HUDEP-2 (cell line): Measurements from ENCODE around the gene PTCD2.
"Not testable (repeated sequence)": the region's sequence is repeated elsewhere in the genome, so short reads cannot be mapped to it uniquely, and the experiment has no call there.

Experiments
- DNase-seq, 76 experiments: peaks; one replicate each; lab custom pipeline; 2025; ENCODE audit not compliant: unreplicated experiment in 76 of 76; lab: John Stamatoyannopoulos, UW

The PTCD2 gene

DNA sequence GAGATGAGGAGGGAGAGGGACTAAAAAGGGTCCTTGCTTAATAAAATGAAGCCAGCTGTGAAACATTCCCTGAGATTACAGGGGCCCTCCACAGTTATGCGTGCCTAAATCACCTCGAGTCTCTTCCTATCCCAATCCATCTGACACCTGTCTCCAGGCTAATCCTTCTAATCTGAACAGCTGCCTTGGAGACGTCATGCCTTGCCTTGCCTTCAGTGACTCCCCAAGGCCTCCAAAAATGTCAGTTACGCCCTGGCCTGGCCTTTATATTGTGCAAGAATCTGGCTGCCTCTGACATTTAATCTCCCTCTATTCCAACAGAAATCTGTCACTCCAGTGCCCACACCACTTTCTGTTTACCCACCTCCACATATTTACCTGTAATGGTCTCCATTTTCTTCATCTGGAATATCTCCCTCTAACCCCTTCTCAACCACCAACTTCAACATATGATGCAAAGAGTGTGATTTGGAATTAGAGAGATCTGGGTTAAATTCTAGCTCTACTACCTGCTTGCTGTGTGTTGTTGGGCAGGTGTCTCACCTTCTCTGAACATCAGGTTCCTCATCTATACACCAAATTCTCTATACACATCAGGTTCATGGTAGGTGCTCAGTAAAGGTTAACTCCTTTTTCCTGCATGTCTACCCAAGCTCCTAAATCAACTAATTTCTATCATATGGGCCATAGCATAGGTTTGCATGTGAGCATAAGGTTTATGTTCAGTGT lies 57.9 kb downstream of the PTCD2 start:
- DNase-seq, result no peak

DNA sequence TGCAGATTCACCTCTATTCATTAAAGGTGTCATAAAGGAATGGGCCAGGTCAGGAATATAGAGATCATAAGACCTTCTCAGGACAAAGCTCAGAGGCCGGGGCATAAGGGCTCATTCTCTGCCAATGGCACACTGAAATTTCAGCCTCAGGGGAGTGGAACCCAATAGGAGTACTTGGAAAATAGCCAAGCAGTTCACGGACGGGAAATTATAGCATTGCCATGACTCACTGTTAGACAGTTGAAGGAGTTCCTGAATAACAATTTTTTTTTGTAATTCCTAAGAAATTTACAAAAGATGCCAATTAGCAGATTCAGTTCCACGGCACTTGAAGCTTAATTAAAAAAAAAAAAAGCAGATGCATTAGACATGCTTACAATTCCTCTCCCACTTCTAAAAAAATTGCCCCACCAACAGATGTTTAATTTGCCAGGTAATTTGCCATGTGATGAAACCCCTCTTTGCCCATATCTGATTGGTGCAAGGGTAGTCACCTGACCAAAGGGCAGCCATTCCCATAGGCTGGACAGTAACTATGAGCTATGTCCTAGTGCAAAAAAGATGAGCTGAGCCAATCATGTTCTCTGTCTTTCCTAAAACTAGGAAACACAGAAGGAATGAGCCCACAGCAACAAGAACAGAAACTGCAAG lies 58.6 kb downstream of the PTCD2 start:
- no peak for DNase-seq

DNA sequence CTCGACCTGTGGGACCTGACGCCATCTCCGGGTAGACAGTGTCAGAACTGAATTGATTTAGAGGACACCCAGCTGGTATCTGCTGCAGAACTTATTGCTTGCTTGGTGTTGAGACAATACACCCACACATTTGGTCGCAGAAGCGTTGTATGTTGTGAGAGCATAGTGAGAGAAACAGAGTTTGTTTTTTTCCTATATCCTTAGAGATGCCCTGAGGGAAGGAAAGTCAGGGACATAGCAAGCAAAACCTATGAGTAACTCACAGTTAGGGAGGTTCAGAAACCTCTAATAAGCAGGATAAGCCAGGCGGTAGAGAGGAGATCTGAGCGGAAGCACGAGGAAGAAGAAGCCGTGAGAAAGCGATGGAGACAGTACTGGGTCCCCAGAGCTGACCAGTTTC lies 59.8 kb downstream of the PTCD2 start:
- DNase-seq, result no peak

DNA sequence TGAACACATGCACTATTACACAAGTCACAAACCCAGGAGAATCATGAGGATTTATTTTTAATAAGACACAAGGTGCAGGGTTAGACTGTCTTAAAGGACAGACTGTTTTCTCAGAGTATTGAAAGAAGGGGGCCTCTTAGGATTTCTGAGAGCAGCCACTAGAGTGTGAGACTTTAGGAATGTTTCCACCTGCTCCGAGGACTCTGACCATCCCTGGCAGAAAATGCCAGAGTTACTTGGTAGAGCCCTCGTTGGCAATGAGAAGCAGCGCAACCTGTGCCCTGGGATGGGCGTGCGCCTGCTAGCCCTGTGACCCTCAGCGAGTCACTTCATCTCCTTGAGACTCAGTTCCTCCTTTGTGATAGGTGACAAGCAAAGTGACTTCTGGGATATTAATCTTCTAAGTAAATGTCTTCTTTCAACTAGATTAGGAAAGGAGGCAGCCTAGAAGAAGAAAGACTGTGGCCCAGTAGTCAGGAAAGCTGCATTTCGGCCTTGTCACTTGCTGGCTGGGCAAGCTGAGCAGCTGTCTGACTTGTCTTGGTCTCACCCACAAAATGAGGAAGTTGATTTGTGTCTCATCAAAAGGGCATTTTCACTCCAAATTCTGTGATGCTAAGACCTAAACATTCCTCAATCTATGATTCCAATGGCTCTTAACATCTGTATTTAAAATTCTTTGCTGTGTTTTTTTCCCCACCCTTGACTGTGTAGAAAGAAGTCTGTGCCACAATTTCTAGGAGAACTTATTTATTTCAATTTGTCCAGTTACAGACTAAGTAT lies 60.5 kb downstream of the PTCD2 start:
- no peak for DNase-seq

DNA sequence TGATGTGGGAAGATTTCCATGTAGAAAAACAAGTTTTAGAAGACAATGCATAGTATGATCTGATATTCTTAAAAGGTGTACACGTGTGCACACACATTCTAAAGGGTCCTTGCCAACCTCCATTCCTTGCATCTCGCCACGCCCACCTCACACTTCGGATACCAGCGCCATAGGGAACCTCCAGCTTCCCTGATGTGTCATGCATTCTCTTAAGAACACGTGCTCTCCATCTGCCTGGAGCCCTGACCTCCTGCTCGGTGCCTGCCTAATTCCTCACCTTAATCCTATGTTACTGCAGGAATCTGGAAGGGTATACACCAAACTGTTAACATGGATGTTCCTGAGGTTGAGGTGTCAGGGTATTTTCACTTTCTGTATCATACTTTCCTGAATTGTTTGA lies 63.1 kb downstream of the PTCD2 start:
- DNase-seq, result no peak

DNA sequence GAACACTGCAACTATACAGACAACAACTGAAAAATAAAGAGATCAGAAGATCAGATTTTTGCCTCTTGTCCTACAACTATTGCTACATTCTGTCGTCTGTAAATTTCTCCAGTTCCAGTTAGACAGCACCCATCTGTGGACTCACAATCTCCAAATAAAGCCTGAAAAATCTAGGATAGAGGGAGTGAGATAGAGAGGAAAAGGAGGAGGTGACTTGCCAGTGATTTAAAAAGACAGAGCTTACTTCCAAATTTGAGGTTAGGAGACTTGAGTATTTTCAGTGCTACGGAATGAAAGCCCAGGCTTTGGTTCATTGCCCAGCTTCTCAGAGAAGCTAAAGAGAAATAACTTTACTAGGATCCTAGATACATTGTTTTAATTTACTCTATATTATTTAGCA lies 63.6 kb downstream of the PTCD2 start:
- no peak for DNase-seq

DNA sequence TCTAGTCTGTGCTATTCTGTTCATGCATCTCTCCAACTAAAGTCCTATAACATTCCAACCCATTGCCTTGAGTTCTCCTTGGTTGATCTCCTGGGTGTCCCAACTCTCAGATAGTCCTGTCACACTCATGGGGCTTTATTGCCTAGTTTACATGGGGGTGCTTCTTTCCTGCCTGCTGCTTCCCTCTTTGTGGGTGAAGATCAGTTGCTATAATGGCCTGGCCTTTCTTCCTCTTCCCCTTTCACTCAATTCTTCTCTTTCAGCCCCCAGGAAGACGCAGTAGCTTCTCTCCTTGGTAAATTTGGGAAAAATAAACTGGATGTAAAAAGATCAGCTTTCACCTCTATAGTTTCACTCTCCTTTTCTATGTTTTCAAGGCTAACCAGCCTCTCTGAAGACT lies 66.5 kb downstream of the PTCD2 start:
- no peak for DNase-seq

DNA sequence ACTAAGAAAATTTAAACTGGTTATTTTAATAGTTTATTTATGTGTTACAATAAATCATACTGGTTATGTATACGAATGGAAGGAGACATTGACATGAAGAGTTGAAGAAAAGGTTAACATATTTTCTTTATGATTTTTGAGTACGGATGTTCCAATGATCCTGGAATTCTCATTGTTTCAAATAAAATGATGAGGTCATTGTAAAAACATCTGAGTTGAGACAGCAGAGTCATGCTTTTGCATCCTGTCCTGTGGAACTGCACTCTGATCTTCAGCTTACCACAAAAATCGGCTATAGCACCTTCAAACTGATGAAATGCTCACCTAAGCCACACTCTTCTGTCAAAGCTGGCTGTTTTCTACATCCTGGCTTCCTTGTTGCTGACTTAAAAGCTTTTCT lies 67.8 kb downstream of the PTCD2 start:
- DNase-seq, result no peak

DNA sequence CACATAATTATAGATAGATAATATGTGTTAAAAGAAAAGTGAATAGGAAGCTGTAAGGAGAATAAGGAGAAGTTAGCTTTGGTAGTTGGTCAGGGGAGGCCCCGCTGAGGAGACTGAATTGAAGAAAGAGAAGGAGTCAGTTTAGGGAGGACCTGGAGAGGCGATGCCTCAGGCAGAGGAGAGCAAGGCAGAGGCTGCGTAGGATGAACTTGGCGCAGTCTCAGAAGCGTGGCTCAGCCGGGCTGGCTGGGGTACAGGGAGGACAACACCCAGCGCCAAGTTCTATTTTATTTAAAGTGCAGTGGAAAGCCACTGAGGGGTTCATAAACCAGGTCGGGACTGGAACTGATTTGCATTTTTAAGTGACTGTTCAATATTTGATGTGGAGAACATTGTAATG lies 68.5 kb downstream of the PTCD2 start:
- no peak for DNase-seq

DNA sequence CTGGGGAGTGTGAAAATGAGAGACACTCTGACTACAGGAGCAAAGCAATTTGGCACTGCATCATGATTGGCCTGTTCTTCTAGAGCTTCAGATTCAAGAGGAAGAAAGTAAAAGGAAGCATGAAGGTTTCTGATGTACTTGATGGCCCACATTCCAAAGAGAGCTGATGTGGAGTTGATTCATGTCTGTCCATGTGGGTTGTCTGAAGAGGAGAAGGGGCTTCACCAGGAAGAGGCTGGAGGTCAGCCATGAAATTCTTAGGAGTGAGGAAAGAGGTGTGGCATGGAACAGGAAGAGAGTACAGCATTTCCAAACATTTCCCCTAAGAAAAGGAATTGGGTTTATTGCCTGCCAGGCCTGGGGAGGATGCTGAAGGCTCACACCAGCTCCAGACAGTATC lies 70.7 kb downstream of the PTCD2 start:
- no peak for DNase-seq

DNA sequence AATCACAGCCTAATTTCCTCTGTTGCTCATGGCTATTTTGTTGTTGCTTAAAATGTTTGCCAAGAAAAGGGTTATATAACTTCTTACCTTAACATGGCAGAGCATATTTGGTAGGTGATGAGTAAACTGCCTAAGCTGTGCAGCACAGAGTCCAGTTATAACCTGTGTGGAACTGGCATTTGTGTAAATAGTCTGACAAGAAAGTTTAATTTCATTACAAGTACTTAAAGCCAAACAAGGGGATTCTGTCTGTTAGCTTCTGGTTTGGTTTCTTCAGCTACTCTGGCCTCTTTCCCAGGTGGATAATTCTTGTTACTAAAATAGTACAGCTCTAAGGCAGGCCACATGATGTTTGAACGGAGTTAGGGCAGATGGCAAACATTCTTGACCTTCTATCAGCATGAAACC lies 72.2 kb downstream of the PTCD2 start:
- no peak for DNase-seq

DNA sequence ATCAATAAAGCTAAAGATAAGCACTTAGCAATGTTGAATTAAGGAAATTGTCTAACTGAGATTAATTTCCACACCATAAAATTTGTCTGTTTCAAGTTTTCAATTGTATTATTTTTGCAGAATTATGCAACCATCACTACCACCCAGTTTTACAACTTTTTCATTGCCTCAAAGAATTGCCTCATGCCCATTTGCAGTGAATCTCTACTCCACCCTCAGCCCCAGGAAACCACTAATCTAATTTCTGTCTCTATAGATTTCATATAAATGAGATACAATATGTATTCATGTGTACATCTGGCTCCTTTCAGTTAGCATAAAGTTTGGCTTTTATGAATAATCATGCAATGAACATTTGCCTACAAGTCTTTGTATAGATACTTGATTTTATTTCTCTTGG lies 72.9 kb downstream of the PTCD2 start:
- no peak for DNase-seq

DNA sequence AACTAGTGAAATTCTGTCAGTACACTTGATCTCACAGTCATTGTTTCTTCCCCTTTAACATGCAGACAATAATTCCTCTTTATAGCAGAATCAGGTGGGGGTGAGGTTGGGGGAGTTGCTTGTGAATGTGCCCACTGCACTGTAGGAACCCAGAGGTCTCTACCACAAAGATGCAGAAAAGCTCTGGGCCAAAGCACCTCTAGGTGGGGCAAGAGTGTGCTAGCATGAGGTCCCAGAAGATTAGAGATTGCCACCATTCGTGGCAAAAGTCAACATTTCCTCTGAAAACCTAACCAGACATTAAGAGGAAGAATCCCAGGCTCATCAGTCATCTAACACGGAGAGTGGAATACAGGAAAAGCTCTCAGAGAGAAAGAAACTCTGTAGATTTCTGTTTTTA lies 74.5 kb downstream of the PTCD2 start:
- DNase-seq, result peak in 3 of 76 experiments; percentile 2 to 4 (median 2)

DNA sequence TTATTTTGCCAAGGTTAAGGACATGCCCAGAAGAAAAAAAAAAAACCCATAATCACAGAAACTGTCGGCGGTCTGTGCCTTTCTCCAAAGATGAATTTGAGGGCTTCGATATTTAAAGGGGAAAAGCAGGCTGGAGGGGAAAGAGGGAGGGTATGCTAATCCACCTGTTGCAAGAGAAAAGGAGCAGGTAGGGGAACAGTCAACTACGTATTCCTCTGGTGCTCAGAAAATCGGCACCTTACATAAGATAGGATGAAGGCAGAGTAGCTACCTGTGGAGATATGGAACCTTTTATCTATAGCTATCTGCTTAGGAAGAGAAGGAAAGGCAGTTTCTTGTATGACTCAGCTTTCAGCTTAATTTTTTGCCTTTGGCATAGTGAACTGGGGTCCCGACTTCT lies 77.7 kb downstream of the PTCD2 start:
- no peak for DNase-seq

DNA sequence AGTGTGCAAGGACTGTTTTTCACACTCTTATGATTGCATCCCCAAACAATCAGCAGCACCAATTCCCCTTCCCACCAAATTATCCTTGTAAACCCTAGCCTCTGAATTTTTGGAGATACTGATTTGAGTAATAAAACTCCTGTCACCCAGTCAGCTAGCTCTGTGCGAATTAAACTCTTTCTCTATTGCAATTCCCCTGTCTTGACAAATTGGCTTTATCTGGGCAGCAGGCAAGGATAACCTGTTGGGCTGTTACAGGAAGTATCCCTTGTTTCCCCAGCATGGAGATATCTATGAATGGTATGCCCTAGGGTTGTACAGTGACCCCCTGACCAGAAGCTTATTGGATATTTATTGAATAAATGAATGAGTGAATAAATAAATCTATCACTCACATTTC lies 80.8 kb downstream of the PTCD2 start:
- no peak for DNase-seq

DNA sequence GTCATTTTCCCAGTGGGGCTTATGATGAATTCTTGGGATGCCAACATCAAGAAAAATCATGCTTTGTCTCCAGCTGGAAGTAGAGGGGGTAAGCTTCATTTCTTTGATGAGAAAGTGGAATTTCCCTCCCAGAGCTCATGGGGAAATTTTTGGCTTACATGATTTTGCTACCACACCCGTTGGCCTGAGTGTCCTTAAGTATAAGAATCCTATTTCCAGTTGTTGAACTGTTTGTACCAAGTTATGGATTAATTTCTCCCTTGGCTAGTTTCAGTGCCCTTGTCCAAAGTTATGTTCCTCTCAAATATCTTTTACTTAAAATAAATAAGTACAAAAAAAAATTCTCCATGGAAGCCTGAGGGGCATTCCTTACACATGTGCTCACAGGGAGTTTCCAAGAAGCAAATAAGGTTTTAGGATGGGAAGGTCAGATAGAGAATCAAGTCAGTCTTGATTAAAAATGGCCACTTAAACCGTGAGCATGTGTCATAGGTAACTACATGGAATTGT lies 82.3 kb downstream of the PTCD2 start:
- no peak for DNase-seq

DNA sequence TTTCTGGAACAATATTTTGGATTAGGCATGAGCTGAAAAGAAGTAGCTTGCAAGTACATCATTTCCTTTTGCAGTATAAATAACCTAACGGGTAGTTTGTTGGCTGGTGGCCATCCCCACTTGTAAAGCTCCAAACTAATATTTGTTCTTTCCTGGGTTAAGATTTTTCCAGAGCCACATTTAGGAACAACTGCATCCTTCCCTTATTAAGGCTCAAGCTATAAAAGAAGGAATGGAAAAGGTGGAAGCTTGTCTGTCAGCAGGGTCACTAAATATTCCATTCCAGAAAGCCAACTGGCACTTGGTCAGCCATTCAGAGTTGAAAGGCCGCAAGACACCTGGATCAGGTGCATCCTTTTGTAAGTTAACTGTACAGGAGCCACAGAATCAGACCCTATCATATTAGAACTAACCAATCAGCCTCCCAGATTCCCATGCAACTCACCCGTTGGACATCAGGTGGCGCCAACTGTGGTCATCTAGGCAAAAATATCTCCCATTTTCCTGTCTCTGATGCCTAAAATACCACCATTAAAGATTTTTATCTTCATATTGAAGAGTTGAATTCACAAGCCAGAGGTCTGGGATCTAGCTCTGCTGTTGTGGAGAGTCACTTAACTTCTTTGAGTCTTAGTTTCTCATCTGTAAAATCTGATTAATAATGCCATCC lies 82.9 kb downstream of the PTCD2 start:
- DNase-seq, result peak in 2 of 76 experiments; percentile 0 to 12

DNA sequence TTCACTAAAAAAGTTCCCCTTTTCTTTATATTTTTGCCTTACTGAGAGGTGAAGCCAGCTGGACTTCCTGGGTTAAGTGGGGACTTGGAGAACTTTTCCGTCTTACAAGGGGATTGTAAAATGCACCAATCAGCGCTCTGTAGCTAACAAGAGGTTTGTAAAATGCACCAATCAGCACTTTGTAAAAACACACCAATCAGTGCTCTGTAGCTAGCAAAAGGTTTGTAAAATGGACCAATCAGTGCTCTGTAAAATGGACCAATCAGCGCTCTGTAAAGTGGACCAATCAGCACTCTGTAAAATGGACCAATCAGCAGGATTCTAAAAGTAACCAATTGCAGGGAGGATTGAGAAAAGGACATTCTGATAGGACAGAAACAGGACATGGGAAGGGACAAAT lies 84.6 kb downstream of the PTCD2 start:
- DNase-seq, result not testable (repeated sequence)

DNA sequence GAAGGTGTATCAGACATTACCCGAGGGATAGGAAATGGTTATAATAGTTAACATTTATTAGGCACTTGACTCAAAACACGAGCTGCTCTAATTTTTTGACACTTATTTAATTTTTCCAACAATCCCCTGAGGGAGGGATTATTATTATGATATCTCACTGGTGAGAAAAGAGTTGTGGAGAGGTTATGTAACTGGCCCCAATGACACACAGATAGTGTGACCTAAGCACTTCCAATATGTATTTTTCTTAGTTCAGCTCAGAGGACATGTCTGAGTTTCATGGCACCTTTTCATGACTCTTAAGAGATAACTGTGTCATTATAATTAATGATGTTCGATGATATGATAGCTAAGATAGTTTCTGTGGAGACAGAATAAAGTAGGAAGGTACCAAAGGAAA lies 86.9 kb downstream of the PTCD2 start:
- no peak for DNase-seq

DNA sequence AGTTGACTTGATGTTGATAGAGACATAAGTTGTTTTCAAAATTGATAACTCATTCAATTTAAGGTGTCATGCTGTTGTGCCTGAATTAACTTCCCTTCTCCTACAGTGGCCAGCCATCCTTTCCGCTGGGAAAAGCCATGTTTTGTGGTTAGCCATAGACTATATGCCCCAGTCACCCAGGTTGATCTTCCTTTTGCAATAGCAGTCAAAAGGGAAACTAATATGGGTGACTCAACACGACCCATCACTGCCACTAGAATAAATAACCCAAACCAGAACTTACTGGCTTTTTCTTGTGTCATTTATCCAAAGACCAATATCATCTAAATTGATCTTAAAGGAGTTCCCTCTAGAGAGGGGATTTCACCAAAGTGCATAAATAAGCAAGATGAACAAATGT lies 87.4 kb downstream of the PTCD2 start:
- no peak for DNase-seq

DNA sequence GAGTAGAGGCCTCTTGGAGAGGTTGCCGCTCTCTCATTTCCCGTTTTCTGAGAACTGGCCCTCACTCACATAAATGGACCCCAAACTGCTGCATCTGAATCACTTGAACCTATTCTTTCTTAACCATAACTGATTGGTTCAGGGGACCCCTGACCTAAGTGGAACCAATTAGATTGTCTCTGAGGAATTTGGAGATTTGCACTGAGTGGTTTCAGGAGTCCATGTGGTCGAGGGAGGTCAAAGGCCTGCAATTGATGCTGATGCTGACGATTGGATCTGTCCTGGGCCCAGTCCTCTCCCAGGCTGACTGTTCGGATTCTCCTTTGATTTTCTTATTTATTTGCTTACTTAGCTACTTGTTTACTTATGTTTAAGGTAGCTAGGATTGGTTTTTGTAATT lies 88.0 kb downstream of the PTCD2 start:
- no peak for DNase-seq
